HG03354 (cell line): ENCODE measurements around the gene RIPOR2.
"Not testable (repeated sequence)": the region's sequence is repeated elsewhere in the genome, so short reads cannot be mapped to it uniquely, and the experiment has no call there.

ENCODE experiments used
- ATAC-seq: cut with Tn5 transposase; IDR thresholded peaks from one replicate; pipeline ENCODE4 v1.9.1; 2021; ENCODE audit warnings: mild to moderate bottlenecking; ENCODE audit not compliant: unreplicated experiment, poor library complexity, severe bottlenecking

The RIPOR2 gene

GRCh38 chr6:24754378-24754777, 181.4 kb downstream of the RIPOR2 start:
- not testable (repeated sequence) for ATAC-seq
